WI38 (cell line): Measurements from ENCODE around the gene CRTAC1.

ENCODE experiments used
- H3K4me3 ChIP-seq: 2 replicates; pipeline ENCODE4 v1.5.1; 2011; ENCODE audit warnings: low read depth, mild to moderate bottlenecking, control low read depth, low read length
- CTCF ChIP-seq: IDR thresholded peaks from 2 replicates; pipeline ENCODE4 v1.5.1; 2012; ENCODE audit warnings: low read depth, mild to moderate bottlenecking, control low read depth, low read length

The CRTAC1 gene

GRCh38 chr10:97974100-97974499 lies 56.3 kb downstream of the CRTAC1 start:
- TF ChIP-seq CTCF: no peak
- no peak overlapping the region for H3K4me3 ChIP-seq

GRCh38 chr10:97969538-97970079 lies 60.8 kb downstream of the CRTAC1 start:
- H3K4me3 ChIP-seq: no peak overlapping the region
- TF ChIP-seq CTCF: no peak

- no peak overlapping the region for H3K4me3 ChIP-seq
- no peak for TF ChIP-seq CTCF
Observed at GRCh38 chr10:97964748-97965147, 65.7 kb downstream of the CRTAC1 start.

GRCh38 chr10:97961945-97962344 lies 68.5 kb downstream of the CRTAC1 start:
- no peak for TF ChIP-seq CTCF
- H3K4me3 ChIP-seq: no peak overlapping the region

- no peak overlapping the region for H3K4me3 ChIP-seq
- TF ChIP-seq CTCF: no peak
Observed at GRCh38 chr10:97960269-97961056, 70.0 kb downstream of the CRTAC1 start.

- TF ChIP-seq CTCF: no peak
- no peak overlapping the region for H3K4me3 ChIP-seq
Observed at GRCh38 chr10:97949462-97949861, 81.0 kb downstream of the CRTAC1 start.

- no peak for TF ChIP-seq CTCF
- H3K4me3 ChIP-seq: no peak overlapping the region
Observed at GRCh38 chr10:97948822-97949221, 81.6 kb downstream of the CRTAC1 start.
